Measurements from ENCODE around the gene TNRC6C. TPM values are rescaled to one million over a fixed set of nuclear protein-coding genes. Genes with fewer than 3 reads are reported as not detected.

TNRC6C gene
- total RNA-seq, 1 experiment from 2014 or later, result 16.4 TPM

- Mint-ChIP-seq H3K27ac (ENCODE audit: low read depth, unreplicated experiment) (no peak overlapping the region), H3K36me3 (ENCODE audit: insufficient read depth, unreplicated experiment) (no peaks in the 10 kb centered on the region), H3K27me3 (ENCODE audit: insufficient read depth, unreplicated experiment) (peaks cover 13% of the 10 kb centered on the region), H3K4me1 (ENCODE audit: insufficient read depth, unreplicated experiment) (no peaks in the 10 kb centered on the region), H3K4me3 (ENCODE audit: unreplicated experiment) (no peak overlapping the region), H3K9me3 (ENCODE audit: unreplicated experiment) (no peaks in the 10 kb centered on the region)
- intact Hi-C loops (cut with micrococcal nuclease), result no loop called here
- no peak for DNase-seq (ENCODE audit: unreplicated experiment)
- POLR2A ChIA-PET, result no interaction called here
- CTCF ChIA-PET, result no interaction called here
- TF ChIP-seq CTCF (IDR thresholded peaks at IDR 0.05; ENCODE audit: unreplicated experiment), result no peak
- no TSS peak for BruUV-seq (replicated peaks)
Observed at GRCh38 chr17:78132767-78133178, 174.3 kb downstream of the TNRC6C start.

GRCh38 chr17:78133179-78133951 is 174.9 kb downstream of the TNRC6C start:
- H3K4me1 Mint-ChIP-seq (ENCODE audit: insufficient read depth, unreplicated experiment), result no peaks in the 10 kb centered on the region
- CTCF ChIA-PET, result no interaction called here
- no peaks in the 10 kb centered on the region for H3K36me3 Mint-ChIP-seq (ENCODE audit: insufficient read depth, unreplicated experiment)
- peaks cover 13% of the 10 kb centered on the region for H3K27me3 Mint-ChIP-seq (ENCODE audit: insufficient read depth, unreplicated experiment)
- no peak overlapping the region for H3K4me3 Mint-ChIP-seq (ENCODE audit: unreplicated experiment)
- H3K27ac Mint-ChIP-seq (ENCODE audit: low read depth, unreplicated experiment), result no peak overlapping the region
- no peak for DNase-seq (ENCODE audit: unreplicated experiment)
- no peaks in the 10 kb centered on the region for H3K9me3 Mint-ChIP-seq (ENCODE audit: unreplicated experiment)
- BruUV-seq (replicated peaks), result no TSS peak
- no peak for TF ChIP-seq CTCF (IDR thresholded peaks at IDR 0.05; ENCODE audit: unreplicated experiment)
- POLR2A ChIA-PET, result no interaction called here
- intact Hi-C loops (cut with micrococcal nuclease), result no loop called here

- CTCF ChIA-PET, result interaction anchor here (0.7 kb wide), 1 partner anchor 115 kb away, joined by 3 read pairs; no protein-coding TSS in a partner anchor
- DNase-seq (ENCODE audit: unreplicated experiment), result peak; percentile 71
- intact Hi-C loops (cut with micrococcal nuclease), result no loop called here
Observed at GRCh38 chr17:78133971-78134898, 175.7 kb downstream of the TNRC6C start.

More at GRCh38 chr17:78133971-78134898, 175.7 kb downstream of the TNRC6C start:
- peak; percentile 29 for TF ChIP-seq CTCF (IDR thresholded peaks at IDR 0.05; ENCODE audit: unreplicated experiment)
- Mint-ChIP-seq H3K9me3 (ENCODE audit: unreplicated experiment) (no peaks in the 10 kb centered on the region), H3K4me3 (ENCODE audit: unreplicated experiment) (no peak overlapping the region), H3K36me3 (ENCODE audit: insufficient read depth, unreplicated experiment) (no peaks in the 10 kb centered on the region), H3K27me3 (ENCODE audit: insufficient read depth, unreplicated experiment) (peaks cover 13% of the 10 kb centered on the region), H3K4me1 (ENCODE audit: insufficient read depth, unreplicated experiment) (no peaks in the 10 kb centered on the region), H3K27ac (ENCODE audit: low read depth, unreplicated experiment) (no peak overlapping the region)
- POLR2A ChIA-PET, result no interaction called here
- BruUV-seq (replicated peaks), result no TSS peak
